HTR-8/SVneo (cell line): ENCODE results near the gene SLC25A20.
A peak's percentile ranks its signal among the peaks of the same experiment; 100 is the strongest.
"Not testable (repeated sequence)": the region's sequence is repeated elsewhere in the genome, so short reads cannot be mapped to it uniquely, and the experiment has no call there.

Source experiments
- DNase-seq: peaks from one replicate; pipeline ENCODE4 v3.0.0; 2011; ENCODE audit warnings: low spot score, mixed read lengths; ENCODE audit not compliant: insufficient read length
- FAIRE-seq: peaks from 2 replicates; lab custom pipeline; 2011; peaks lifted over from hg19 to GRCh38; lab: Jason Lieb, UNC

The SLC25A20 gene

GRCh38 chr3:48848816-48849515 lies 49.7 kb downstream of the SLC25A20 start:
- FAIRE-seq (no peak), DNase-seq (no peak)

DNA sequence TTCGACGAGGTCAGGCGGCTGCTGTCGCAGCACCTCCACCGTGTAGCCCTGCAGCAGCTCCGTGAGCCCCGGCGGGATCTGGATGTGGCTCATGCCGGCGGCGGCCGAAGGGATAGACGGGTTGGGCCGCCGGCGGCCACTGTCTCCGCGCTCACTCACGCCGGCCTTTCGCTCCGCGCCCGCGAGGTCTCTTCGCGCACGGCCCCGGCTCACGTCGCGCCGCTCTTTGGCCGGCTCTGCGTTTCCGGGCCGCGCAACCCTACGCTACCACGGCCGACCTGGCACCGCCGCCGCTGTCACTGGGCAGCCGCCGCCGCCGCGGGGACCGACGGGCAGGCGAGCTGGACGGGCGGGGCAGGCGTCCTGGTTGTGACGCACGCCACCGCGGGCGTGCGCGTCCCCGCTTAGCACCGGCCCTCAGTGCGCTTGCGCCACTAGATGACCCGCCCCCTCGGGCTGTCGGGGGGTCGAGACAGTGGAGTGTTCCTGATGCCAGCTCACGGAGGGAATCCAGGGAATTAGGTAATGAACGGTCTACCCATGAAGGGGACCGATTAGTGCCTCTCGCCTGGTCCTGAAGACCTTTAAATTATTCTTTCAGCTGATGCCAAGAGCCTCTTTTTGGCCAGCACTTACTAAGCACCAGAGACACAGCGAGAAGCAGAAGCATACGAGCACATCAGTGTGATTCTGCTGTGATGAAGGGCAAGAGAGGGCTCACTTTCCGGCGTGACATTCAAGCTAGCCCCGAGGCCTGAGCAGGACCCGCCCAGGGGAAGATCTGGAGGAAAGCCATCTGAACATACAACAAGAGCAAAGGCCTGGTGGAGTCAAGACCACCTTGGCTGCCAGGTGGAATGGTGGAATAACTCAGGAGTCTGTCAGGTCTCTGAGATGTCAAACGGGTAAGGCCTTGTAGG lies 50.9 kb downstream of the SLC25A20 start, which contains the start of gene PRKAR2A:
Gene PRKAR2A, minus strand, starts transcription at position 371 of the 920 bp plus-strand sequence. Its CDS starts 278 bp downstream, at position 93.
- peak; percentile 97 for DNase-seq
- FAIRE-seq: peak; percentile 100

DNA sequence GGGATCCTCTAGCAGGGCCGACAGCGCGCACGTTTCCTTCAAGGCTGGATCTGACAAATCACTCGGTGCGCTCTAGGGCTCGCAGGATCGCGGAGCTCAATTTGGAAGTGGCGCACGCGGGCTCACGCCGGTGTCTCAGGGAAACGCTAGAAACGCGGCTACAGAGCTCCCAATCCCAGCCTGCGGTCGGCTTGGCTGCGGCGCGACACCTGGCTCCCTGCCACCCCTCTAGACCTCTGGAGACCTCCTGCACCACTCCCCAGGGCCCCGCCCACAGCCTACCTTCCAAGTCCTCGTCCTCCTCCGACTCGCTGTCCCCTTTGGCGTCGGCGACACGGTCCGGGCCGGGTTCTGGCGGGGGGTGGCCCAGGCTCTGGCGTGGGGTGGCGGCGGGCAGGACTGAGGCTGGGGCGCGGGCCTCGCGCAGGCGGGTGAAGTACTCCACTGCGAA lies 51.6 kb downstream of the SLC25A20 start:
- FAIRE-seq: peak; percentile 59
- peak; percentile 48 for DNase-seq

- no peak for DNase-seq
These were observed 53.5 kb downstream of the SLC25A20 start for GRCh38 chr3:48845170-48845569.

GRCh38 chr3:48837163-48837562 lies 61.5 kb downstream of the SLC25A20 start:
- no peak for DNase-seq
- no peak for FAIRE-seq

More at GRCh38 chr3:48845170-48845569, 53.5 kb downstream of the SLC25A20 start:
- no peak for FAIRE-seq

DNA sequence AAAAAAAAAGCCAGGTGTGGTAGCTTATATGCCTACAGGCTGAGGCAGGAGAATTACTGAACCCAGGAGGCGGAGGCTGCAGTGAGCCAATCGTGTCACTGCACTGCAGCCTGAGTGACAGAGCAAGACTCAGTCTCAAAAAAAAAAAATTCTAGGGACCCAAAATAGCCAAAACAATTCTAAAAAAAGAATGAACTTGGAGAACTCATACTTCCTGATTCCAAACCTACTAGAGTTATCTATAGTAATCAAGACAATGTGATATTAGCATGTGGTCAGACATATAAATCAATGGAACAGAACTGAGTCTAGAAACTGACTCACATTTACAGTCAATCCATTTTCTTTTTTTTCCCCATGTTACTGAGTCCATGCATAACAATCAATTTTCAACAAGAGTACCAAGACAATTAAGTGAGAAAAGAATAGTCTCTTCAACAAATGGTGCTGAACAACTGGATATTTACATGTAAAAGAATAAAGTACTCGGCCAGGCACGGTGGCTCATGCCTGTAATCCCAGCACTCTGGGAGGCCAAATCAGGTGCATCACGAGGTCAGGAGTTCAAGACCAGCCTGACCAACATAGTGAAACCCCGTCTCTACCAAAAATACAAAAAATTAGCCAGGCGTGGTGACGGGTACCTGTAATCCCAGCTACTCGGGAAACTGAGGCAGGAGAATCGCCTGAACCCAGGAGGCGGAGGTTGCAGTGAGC lies 62.9 kb downstream of the SLC25A20 start:
- DNase-seq (no peak), FAIRE-seq (no peak)

DNA sequence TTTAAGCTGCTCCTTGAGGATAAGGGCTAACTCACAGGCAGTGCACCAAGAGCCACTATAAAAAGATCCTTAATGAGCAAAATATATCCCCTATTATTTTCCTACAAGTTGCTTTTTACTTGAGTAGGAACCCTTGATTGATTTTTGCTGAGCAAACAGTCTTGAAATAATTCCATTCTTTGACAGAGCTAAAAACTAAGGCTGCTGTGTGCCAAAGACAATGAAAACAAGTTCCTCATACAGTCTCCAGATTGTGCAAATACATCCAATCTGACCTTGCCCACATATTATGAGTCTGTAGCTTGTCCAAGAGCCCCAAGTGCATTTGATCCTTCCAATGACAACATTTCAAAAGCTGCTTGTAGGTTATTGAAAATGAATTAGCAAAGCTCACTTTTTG lies 66.0 kb downstream of the SLC25A20 start:
- DNase-seq (no peak), FAIRE-seq (no peak)

DNA sequence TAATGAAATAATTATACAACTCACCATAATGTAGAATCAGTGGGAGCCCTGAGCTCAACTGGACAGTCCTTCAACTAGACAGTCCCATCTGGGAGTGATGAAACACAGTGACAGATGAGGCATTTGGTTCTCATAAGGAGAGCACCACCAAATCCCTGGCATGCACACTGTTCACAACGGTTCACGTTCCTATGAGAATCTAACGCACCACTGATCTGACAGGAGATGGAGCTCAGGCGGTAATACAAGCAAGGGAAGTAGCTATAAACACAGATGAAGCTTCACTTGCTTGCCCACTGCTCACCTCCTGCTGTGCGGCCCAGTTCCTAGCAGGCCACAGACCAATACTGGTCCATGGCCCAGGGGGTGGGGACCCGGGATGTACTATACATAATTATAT lies 68.0 kb downstream of the SLC25A20 start:
- DNase-seq (no peak), FAIRE-seq (no peak)

- DNase-seq, FAIRE-seq: not testable (repeated sequence)
These were observed 69.2 kb downstream of the SLC25A20 start for GRCh38 chr3:48829525-48829924.

GRCh38 chr3:48827874-48828273 lies 70.8 kb downstream of the SLC25A20 start:
- not testable (repeated sequence) for DNase-seq, FAIRE-seq

DNA sequence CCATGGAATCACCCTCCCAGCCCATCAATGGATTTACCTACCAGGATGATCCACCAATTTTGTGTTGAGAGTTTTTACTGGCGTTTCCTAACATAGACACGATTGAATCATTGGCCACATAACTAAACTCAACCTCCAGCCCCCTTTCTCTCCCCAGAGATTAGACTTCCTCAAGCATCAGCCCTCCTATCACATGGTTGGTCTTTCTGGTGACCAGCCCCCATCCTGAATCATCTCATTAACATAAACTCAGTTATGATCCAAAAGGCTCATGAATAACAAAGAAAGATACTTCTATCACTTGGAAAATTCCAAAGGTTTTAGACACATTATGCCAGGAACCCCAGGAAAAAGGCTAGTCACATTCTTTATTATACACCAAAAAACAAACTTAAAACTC lies 72.2 kb downstream of the SLC25A20 start:
- DNase-seq: peak; percentile 24
- no peak for FAIRE-seq

DNA sequence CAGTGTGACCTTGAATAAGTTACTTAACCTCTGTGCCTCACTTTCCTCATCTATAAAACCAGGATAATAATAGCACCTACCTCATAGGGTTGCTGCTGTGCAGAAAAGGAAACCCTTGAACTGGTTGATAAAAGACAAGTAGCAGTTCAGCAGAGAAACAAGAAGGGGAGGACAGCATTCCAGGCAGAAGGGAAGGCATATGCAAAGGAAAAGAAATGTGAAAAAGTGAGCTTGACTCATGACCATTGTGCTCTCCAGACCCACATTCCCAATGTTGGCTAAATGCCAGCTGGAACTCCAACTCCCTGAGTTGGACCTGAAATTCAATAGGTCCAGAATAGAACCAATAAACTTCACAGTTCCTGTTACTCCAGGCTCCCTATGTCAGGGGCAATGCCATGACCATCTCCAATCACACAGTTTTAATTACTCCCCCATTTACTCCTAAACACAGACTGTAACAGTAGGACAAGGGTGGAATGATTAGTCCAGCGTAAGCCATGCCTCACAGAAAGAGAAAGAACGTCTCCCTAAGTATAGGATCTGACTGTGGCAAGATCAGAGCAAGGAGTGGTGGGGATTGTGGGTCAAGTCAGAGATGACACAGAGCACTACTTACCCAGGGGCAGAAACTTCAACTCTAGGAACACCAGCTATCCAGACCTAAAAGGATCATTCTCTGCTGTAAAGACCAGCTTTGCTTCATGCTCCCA lies 77.9 kb downstream of the SLC25A20 start:
- no peak for DNase-seq
- no peak for FAIRE-seq

GRCh38 chr3:48819234-48820221 lies 79.2 kb downstream of the SLC25A20 start:
- no peak for FAIRE-seq
- no peak for DNase-seq

- no peak for FAIRE-seq
- DNase-seq: no peak
These were observed 87.2 kb downstream of the SLC25A20 start for GRCh38 chr3:48811524-48811923.
